Measurements from ENCODE around the gene SLC25A47. TPM values are rescaled to one million over a fixed set of nuclear protein-coding genes. Genes with fewer than 3 reads are reported as not detected.

Gene SLC25A47
- total and polyA plus RNA-seq, 9 of the 15 experiments (the other 6 are each of a cell fraction or from before 2014, with no cell fraction given), result 0.09 to 0.23 (median 0.22) TPM; not detected in 6

DNA sequence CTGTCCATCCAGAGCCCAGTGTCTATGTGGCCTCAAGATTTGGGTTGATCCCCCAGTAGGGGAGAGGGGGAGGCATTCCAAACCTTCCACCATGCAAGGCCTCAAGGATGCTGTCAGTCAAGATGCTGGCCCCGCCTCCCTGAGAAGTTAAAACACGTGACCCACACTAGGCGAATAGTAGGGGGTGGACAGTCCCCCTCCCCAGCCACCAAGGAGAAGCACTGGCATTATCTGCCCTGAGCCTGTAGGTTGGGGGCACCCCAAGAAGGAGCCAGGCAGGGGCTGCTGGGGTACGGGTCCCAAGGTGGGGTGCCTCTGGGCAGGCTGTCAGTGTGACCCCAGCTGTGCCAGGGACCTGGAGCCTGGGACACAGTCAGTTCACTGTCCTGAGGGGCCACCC lies 19.2 kb upstream of the SLC25A47 start (continued):
- TF ChIP-seq, protein P1, sequence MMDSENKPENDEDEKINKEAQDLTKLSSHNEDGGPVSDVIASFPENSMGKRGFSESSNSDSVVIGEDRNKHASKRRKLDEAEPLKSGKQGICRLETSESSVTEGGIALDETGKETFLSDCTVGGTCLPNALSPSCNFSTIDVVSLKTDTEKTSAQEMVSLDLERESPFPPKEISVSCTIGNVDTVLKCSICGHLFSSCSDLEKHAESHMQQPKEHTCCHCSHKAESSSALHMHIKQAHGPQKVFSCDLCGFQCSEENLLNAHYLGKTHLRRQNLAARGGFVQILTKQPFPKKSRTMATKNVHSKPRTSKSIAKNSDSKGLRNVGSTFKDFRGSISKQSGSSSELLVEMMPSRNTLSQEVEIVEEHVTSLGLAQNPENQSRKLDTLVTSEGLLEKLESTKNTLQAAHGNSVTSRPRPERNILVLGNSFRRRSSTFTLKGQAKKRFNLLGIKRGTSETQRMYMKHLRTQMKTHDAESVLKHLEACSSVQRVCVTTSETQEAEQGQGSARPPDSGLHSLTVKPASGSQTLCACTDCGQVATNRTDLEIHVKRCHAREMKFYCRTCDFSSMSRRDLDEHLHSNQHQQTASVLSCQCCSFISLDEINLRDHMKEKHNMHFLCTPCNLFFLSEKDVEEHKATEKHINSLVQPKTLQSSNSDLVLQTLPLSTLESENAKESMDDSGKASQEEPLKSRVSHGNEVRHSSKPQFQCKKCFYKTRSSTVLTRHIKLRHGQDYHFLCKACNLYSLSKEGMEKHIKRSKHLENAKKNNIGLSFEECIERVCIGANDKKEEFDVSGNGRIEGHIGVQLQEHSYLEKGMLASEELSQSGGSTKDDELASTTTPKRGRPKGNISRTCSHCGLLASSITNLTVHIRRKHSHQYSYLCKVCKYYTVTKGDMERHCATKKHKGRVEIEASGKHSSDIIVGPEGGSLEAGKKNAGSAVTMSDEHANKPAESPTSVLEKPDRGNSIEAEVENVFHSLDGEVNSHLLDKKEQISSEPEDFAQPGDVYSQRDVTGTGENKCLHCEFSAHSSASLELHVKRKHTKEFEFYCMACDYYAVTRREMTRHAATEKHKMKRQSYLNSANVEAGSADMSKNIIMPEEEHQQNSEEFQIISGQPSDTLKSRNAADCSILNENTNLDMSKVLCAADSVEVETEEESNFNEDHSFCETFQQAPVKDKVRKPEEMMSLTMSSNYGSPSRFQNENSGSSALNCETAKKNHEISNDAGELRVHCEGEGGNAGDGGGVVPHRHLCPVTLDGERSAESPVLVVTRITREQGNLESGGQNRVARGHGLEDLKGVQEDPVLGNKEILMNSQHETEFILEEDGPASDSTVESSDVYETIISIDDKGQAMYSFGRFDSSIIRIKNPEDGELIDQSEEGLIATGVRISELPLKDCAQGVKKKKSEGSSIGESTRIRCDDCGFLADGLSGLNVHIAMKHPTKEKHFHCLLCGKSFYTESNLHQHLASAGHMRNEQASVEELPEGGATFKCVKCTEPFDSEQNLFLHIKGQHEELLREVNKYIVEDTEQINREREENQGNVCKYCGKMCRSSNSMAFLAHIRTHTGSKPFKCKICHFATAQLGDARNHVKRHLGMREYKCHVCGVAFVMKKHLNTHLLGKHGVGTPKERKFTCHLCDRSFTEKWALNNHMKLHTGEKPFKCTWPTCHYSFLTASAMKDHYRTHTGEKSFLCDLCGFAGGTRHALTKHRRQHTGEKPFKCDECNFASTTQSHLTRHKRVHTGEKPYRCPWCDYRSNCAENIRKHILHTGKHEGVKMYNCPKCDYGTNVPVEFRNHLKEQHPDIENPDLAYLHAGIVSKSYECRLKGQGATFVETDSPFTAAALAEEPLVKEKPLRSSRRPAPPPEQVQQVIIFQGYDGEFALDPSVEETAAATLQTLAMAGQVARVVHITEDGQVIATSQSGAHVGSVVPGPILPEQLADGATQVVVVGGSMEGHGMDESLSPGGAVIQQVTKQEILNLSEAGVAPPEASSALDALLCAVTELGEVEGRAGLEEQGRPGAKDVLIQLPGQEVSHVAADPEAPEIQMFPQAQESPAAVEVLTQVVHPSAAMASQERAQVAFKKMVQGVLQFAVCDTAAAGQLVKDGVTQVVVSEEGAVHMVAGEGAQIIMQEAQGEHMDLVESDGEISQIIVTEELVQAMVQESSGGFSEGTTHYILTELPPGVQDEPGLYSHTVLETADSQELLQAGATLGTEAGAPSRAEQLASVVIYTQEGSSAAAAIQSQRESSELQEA (IDR thresholded peaks at IDR 0.05; ENCODE audit: low read depth), result no peak
- TF ChIP-seq NFXL1 (CRISPR knock-in tag; IDR thresholded peaks at IDR 0.05) (no peak), OTX1 (CRISPR knock-in tag; IDR thresholded peaks at IDR 0.05) (no peak)
- TF ChIP-seq, protein P2, sequence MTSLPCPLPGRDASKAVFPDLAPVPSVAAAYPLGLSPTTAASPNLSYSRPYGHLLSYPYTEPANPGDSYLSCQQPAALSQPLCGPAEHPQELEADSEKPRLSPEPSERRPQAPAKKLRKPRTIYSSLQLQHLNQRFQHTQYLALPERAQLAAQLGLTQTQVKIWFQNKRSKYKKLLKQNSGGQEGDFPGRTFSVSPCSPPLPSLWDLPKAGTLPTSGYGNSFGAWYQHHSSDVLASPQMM (CRISPR knock-in tag; IDR thresholded peaks at IDR 0.05), result no peak

All from K562 (cell line).